DOHH2 (cell line): ENCODE data around the gene ZNF385C.

Experiments
- CTCF ChIP-seq: fragments of 200-600 bp; sonication (generic); IDR thresholded peaks from one replicate; pipeline ENCODE4 v1.5.1; 2014; ENCODE audit warnings: antibody characterized with exemption, mild to moderate bottlenecking, low read depth, low read length; ENCODE audit not compliant: poor library complexity, severe bottlenecking
- EZH2phosphoT487 ChIP-seq: fragments of 200-600 bp; sonication (generic); IDR thresholded peaks from 2 replicates; pipeline ENCODE4 v1.6.1; 2017; ENCODE audit warnings: borderline replicate concordance, mild to moderate bottlenecking, antibody characterized with exemption, low read length, moderate library complexity, mixed read lengths

GRCh38 chr17:42136654-42137051, 38.4 kb upstream of the ZNF385C start:
- TF ChIP-seq CTCF (no peak), EZH2phosphoT487 (no peak)
